Stimulated activated CD4-positive, alpha-beta T cell treated with anti-CD3 and anti-CD28 coated beads, Interleukin-2, amount 100 ng/mL, for 48 hours (primary cell): ENCODE data around the gene RUNX2.

Source experiments
- DNase-seq, 2 donors: peaks; one replicate each; pipeline ENCODE4 v3.0.0-alpha.2; 2020

The RUNX2 gene

DNA sequence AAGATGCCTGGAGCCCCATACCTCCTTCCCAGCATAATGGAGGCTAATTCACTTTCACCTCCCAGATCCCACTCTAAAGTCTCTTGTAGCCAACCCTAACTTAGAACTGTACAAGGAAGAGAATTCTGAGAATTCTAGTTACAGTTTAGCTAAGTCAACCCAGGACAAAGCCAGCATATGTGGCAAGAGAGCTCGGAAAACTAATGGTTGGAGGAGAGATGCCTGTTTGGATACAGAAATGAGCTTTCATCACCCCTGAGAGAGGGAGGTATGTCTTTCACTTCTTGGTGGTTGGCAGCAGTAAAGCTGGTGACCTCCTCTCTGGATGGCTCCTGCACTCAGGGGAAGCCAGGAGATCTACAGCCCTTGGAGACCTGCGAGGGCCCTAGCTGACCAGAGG lies 302.2 kb downstream of the RUNX2 start:
- no peak for DNase-seq

DNA sequence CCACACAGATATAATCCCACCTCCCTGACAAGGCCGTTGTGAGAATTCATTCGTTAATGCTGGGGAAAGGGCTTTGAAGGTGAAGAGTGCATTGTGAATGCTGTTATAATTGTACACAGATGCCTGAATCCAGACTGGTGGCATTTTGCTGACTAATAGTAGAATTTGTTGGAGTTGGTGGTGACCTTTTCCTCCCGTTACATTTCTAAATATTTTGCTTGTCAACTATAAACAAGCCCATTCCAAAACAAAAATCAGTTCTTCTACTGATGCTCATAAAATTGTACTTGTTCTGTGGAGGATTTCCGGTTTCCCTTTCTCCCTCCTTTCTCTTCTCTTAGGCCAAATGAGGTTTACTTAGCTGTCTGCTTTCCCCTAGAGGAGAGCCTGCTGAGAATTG lies 302.7 kb downstream of the RUNX2 start:
- no peak for DNase-seq

DNA sequence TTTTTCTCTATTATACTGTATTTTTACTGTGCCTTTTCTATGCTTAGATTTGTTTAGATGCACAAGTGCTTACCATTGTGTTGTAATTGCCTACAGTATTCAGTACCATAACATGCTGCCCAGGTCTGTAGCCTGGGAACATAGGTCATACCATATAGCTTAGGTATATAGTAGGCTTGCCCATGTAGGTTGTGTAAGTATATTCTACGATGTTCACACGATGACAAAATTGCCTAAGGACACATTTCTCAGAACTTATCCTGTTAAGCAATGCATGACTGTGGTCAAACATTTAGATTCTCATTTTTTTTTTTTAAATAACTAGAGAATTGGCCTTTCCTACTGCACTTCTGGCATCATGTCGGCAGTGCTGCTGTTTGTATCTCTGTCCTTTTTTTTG lies 303.3 kb downstream of the RUNX2 start:
- DNase-seq = no peak

DNA sequence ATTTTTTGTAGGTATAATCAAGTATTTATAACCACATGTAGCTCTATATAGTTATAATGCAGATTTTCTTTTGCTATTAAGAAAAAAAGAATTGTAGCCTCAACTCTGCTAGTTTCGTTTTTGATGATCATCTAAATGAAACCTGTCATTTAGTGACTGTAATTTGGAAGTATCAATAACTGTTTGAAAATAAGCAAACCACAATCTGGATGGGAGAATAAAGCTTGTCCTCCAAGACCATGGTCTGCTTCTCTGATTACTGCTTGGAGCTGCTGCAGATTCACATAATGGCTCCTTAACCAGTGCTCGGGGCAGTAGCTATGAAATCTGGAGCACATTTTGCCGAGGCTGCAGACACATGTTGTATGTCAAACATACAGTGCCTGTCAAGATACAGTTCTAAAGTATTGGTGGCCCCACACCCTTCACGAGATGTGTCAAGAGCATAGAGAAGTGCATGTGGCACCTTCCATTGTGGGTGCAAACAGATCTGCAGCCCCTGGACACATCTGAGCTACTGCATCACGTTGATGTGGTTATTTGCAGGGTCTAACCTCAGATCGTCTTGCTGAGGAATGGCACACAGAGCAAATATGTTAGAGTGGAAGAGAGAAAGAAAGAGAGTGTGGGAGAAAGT lies 305.3 kb downstream of the RUNX2 start:
- no peak for DNase-seq

DNA sequence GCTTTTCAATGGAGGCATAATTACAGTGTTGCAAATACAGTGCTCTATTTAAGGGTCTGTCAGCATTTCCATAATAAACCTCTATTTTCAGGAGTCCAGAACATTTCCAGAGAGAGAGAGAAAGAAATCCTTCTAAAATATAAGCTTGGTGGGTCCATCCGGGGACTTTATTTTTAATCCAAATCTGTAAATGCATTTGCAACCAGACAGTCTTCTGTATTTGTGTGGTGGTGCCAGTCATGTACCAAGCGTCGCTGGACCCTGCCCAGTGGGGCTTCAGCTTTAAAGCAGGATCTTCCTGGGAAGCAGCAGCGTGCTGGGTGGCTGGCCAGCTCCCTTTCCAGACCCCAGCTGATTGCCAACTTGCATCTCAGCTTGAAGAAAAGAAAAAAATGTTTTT lies 306.1 kb downstream of the RUNX2 start:
- no peak for DNase-seq

DNA sequence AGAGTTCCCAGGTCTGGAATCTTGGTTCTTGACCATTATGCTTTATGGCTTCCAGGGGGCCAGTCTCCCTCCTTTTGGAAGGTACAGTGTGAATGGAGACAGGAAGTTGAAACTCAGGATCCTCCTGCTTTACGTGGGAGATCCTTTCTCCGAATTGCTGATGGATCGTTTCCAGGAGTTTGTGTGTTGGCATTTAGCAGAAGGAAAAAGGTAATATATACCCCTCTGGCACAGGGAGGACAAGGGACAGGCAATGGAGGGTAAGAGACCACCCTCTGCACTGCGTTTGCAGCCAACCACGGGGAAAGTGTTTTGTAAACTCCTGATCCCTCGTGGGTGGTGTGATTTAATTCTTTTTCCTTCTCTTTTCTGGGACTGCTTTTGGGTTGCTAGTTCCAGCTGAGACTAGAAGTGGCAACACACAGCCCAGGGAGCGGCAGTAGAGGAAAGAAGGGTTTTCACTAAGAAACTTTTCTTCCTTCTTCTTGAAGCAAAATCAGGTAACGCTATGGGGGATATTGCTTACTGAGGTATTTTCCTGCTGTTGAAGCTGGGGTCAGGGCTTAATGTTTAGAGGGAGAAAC lies 307.2 kb downstream of the RUNX2 start:
- DNase-seq = no peak

DNA sequence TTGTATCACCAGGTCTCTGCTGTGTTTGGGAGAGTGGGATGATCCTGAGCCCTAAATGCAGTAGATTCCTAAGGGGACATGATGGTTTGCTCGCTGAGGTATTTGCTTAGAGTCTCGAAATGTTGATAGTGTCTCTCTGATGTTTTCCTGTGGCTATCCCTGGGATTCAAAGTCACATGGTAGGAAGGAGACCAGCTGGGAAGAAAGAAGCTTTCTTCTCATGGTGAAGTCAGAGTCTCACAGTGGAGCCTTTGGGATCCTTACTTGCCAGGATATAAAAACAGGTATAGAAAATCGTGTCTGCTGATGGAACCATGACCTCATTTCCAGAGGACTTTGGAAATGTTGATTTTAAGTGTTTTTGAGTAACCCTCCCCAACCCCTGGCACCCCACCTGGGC lies 308.9 kb downstream of the RUNX2 start:
- no peak for DNase-seq

DNA sequence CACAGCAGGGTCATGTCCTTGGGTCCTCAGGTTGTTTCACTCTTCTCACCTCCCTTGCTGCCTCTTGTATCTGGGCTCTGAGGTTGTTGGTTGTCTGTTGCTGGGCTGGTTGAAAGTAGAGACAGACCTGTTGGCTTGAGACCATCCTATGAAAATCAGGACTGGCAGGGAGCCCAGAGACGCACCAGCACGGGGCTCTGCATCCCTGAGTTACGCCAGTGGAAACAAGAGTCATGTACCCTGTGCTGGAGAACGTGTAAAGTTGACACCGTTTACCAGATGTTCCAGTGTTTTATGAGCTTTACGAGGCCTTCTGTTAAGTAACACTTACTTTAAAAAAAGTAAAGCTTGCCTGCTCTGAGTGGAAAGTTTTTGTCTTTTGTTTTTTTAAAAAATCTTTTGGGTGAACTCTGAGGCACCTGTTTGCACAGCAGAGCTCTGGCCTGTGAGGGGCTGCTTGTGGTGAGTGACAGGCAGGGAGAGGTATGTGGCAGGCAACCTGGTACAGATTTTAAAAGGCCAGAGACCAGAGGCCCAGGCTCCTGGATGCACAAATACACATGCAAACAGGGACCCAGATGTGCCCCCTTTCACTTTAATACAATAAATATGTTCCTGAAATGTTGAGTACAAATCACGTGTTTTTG lies 309.6 kb downstream of the RUNX2 start:
- no peak for DNase-seq

DNA sequence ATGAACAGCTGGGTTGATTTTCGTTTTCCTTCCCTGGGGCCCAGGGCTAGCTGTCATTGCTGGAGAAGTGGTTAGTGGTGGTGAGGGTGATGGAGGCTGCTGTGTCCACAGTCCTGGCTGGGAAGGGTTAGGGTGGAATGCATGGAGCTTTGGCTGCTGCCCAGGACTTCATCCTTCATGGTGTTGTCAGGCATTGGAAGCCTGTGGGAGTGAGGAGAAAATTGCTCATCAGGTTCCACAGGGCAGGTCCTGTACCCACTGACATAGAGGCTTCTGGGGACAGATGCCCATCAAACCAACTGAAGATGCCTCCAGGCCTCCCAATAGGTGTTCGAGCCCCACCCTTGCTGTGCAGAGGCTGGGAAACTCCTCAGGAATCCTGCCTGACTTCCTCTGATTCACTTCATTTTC lies 312.0 kb downstream of the RUNX2 start:
- no peak for DNase-seq

DNA sequence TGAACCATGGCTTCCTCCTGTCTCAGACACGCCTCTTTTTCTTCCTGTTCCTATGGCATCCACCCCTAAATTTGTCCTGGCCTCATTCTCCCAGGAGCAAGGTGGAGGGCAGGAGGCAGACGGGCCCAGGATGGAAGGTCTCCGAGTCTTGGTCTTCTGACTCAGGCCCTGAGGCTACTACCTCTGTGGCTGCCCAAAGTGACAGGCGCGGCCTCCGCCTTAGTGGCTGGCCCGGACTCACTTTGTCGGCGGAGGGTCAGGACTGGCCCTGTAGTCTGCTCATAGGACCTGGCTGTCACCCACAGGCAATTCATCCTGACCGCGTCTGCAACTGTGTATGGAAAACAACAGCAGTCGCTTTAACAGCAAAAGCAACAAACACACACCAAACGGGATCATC lies 312.7 kb downstream of the RUNX2 start:
- no peak for DNase-seq

DNA sequence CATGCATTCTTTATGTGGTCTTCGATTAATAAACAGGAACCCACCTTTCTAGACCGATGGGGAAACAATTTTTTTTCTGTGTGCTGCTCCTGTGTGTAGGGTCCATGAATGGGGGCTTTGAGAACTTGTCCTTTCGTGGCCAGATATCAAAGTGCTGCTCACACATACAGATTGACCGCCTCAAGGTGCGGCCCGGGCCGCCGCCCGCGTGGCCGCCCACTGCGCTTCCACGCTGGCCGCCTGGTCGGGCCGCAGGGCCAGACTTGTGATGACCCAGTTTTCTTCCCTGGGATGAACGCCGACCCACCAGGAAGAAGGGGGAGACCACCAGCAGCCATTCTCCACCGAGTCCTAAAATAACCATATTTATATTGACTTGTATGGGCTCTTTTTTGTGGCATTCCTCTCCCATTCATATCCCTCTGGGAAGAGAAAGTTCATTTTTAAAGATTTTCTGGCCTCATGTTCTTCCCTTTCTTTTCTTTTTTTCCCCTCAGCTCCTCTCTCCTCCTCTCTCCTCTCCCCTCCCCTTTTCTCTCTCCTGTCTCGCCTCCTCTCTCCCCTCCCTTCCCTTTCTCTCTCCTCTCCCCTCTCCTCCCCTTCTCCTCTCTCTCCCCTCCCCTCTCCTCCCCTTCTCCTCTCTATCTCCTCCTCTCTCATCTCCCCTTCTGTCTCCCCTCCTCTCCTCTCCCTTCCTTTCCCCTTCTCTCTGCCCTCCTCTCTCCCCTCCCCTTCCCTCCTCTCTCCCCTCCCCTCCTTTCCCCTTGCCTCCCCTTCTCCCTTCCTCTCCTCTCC lies 314.4 kb downstream of the RUNX2 start:
- no peak for DNase-seq

DNA sequence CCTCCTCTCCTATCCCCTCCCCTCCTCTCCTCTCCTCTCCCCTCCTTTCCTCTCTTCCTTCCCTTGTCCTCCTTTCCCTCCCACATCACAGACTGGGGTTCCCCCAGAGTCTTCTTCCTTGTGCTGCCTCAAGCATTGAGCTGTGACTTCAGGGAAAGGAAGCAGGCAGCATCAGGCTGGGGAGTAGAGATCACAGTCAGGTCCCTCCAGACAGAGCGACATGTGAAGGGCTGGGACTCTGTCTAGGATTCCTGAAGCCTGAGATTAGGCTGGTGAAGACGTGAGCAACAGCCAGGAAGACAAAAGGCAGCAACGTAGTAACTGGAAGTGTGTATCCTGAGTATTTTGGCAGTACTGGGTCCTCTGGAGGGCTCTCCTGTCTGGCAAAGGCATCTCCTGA lies 315.0 kb downstream of the RUNX2 start:
- DNase-seq = no peak

DNA sequence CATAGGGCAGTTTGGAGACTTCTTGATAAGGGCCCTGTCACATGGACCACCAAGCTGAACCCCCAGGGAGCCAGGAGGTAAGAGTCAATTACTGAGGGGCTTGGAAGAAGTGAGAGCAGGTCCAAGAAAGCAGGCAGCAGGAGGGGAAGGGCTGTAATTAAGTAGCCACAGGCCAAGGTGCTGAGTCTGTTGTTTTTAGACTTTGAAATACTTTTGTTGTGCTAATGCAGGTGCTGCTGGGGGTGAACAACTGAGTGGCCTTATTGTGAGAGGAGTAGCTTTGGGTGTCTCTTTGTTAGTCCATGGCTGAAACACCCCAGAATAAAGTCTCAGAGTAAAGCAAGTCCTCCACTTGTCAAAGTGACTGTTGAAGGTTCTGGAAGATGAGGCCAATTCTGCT lies 316.6 kb downstream of the RUNX2 start:
- no peak for DNase-seq

DNA sequence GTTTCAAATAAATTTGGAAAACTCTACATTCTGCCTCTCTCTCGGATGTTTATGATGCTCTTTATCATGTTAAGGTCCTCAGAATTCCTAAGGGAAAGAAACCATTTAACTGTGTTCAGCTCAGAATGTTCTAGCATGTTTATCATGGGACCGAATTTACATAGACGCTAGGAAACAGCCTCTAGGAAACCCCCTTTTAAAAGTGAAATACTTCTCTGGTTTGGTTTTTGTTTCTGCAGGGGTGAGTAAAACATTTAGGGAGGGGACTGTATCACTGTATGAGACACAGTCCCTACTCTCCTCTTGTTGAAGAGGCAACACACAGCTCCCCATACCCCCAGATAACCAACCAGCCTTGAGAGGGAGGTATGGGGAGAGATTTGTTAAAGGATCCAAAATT lies 317.2 kb downstream of the RUNX2 start:
- no peak for DNase-seq

DNA sequence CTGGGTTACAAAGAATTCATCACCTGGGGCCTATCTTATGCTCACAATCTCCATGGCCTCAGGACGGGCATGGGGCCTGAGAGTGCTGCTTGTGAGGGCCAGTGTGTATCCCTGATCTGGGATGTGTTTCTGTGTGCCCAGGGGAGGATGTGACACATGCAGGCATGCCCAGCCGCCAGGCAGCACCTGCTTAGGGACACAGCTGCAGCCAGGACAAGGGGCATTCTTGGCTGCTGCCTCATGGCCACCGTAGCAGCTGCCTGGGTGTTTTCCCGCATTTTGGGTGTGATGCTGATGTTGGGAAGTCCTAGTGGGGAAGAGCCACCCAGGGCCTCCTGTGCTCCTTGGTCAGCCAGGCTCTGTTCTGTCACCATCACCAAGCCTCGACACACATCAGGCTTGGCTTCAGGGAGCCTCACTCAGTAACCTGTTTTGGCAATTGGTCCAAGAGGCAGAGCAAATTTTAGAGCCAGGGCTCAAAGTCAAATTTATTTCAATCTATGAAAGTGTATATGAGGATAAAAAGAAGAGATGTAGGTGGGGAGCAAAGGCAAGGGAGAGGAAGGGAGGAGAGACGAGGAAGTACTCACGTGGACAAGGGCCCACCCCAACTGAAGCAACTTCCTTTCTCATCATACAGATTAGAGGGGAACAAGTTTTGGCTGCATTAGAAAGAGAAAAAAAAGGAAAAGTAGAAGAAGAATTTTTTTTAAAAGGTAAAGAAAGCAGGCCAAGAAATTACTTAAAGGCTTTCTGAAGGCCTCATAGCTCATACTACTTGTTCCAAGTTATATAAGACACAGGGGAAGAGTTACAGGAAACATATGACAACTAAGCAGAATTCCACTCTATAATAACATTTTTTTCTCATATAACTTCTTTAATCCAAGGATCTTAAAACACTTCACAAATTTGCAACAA lies 319.5 kb downstream of the RUNX2 start:
- DNase-seq = no peak

DNA sequence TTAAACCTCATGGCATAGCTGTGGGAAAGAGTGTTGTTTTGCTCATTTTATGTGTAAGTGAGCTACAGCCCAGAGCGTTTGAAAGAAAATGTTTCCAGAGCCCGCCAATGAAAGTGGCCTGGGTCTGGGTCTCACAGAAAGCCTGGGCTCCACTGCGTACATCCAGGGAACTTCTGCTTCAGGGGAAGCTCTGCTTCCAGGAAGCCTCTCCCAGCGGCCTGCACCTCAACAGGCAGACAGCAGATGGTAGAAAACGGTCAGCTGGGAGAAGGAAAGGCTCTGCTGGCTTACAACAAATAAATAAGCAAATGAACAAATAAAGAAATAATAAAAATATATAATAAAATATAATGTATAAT lies 320.1 kb downstream of the RUNX2 start:
- no peak for DNase-seq

DNA sequence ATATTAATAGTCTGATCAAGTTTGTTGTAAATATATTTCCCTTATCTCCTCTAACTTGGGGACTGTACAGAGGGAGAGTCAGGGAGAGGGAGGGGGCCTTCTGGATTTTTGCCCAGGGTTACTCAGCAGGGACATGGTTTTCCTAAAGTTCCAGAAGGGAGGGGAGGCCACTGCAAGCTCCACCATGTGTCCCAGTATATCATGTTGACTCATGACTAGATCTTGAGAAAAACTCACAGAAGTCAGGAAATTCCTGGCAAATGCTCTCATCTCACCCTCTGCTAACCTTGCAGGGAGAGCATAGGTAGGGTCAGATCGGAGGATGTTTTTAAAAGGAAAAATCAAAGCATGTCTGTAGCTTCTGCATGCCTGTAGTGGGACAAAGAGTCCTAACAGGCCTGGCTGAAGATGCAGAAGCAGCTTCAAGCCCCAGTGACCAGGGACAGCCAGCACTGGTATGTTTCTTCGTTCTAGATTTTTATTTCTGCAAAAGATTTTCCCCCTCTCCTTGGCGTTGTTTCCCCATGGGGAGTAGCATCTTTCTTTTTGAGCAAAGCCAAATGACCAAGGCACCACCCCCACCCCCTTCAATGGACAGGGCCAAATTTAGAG lies 322.5 kb downstream of the RUNX2 start:
- no peak for DNase-seq

DNA sequence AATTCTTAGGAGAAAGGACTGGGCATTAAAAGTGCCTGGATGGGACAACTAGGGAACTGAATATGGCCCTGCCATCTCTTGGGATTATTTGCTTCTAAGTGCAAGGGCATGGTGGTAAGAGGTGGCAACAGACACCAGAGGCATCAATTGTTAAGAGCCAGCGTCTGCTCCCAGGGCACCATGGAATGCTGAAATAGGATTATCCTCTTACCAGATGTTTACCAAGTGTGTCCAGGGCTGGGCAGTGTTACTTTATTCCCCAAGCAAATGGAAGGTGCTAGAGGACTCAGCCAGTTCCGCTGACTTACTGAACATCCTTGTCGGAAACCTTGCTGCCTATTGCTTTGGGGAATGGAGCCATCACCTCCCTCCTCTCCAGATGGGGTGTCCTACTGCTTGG lies 323.2 kb downstream of the RUNX2 start:
- no peak for DNase-seq

DNA sequence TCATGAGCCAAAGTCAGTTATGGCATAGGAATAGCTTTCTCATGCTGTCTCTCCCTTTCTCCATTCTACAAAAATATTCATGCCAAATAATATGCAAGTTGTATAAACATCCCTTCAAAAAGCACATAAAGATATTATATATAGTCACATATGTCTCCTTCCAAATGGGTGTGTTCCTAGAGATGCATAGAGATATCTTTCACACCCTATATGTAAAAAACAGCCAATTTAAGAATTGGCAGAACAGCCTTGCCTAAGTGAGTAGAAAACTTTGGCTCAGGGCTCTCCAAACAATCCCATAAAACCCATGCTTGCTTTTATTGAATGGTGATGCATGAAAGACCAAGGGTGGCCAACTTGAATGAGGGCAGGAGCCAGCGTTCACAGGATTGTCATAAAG lies 324.3 kb downstream of the RUNX2 start:
- no peak for DNase-seq

DNA sequence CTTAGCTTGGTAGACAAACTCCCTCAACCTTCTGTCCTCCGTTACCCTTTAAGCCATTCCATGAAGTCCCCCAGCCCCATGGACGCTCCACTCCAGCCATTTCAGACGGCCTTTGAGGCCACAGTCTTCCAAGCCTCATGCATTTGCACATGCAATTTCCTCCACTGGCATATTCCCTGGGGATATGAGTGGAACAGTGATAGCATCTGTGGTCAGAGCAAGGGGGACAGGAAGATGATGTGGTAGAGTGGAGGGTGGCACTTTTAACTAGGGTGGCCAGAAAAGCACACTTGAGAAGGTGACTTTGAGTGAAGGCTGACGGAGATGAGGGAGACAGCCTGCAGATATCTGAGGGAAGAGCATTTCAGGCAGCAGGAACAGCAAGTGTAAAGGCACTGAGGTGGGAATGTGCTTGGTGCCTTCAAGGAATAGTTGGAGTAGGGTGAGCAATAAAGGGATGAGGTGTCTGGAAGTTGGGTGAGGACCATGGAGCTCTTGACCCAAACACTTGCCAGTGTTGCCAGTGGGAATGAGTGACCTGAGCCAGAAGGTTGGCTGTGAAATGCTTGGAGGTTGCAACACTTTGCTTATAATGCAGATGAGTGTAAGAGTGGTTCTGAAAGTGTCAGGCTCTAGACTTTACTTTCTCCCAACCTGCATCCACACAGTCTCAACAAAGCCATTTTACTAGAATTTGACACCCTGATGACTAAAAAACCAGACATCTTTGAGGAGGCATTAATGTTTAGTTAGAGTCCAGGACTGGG lies 325.2 kb downstream of the RUNX2 start:
- DNase-seq = no peak

DNA sequence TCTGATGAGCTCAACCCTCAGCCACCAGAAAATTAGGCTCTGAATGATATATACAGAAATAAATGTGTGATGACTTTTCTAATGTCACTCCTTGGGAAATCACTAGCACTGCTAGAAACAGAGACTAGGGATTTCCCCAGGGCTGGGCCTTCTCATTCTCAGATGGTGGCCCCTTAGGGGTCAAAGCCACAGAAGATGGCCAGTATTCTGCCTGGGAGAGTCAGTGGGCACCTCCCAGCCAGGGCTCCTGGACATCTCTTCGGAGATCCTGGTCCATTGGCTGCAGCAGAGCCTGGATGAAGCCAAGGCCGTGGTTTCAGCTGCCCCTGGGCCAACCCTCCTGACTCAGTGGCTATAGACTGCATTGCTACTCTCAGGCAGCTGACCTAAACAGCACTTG lies 326.5 kb downstream of the RUNX2 start:
- no peak for DNase-seq
